Fibroblast of lung (primary cell): Measurements from ENCODE around the gene FXYD6.

Source experiments
- CTCF ChIP-seq, 2 donors: IDR thresholded peaks in 1 of 2; conservative IDR thresholded peaks in 1 of 2; 1 replicate in 1 of 2; 2 replicates in 1 of 2; pipeline ENCODE4 v1.5.1; 2011 to 2012; ENCODE audit warnings: low read length in 2 of 2, control low read depth in 1 of 2, inconsistent platforms in 1 of 2, low read depth in 1 of 2, mild to moderate bottlenecking in 1 of 2
- EZH2 ChIP-seq: IDR thresholded peaks from 2 replicates; pipeline ENCODE4 v1.5.1; 2012; ENCODE audit warnings: low read length, control low read depth, mild to moderate bottlenecking; ENCODE audit errors: missing control alignments

- no peak for TF ChIP-seq CTCF (conservative IDR thresholded peaks at IDR 0.05 in 1 of 2, IDR thresholded peaks at IDR 0.05 in 1 of 2; ENCODE audit: low read depth in 1 of 2, low read length in 2 of 2)
- no peak for TF ChIP-seq EZH2
Observed at GRCh38 chr11:117918366-117919255, 42.2 kb upstream of the FXYD6 start.
